Prostate gland (tissue), 2 donors: ENCODE measurements around the gene ZNF503.

Experiments
- CTCF ChIP-seq, 4 experiments: fragments of 200-600 bp in 2 of 4; fragments of 450-650 bp in 2 of 4; sonication (generic) in 2 of 4; IDR thresholded peaks; 1 replicate in 3 of 4; 2 replicates in 1 of 4; pipeline ENCODE4 v1.5.1; 2016 to 2019; ENCODE audit warnings: antibody characterized with exemption in 4 of 4, mild to moderate bottlenecking in 2 of 4, moderate library complexity in 2 of 4
- POLR2A ChIP-seq: fragments of 450-650 bp; IDR thresholded peaks from one replicate; pipeline ENCODE4 v1.6.1; 2016; ENCODE audit warnings: antibody characterized with exemption, mild to moderate bottlenecking

GRCh38 chr10:75403144-75403938 is 1.8 kb upstream of the ZNF503 start:
- TF ChIP-seq CTCF (IDR thresholded peaks at IDR 0.05) (no peak), POLR2A (no peak)
